ENCODE results near the gene DHRS12. TPM values are rescaled to one million over a fixed set of nuclear protein-coding genes. Genes with fewer than 3 reads are reported as not detected.
"Not testable (repeated sequence)": the region's sequence is repeated elsewhere in the genome, so short reads cannot be mapped to it uniquely, and the experiment has no call there.

DHRS12 gene
- total RNA-seq, 1 experiment from 2014 or later = 2.7 TPM

- DNase-seq (ENCODE audit: low spot score) = no peak
These were observed 23.3 kb upstream of the DHRS12 start for GRCh38 chr13:51827254-51827653.

DNA sequence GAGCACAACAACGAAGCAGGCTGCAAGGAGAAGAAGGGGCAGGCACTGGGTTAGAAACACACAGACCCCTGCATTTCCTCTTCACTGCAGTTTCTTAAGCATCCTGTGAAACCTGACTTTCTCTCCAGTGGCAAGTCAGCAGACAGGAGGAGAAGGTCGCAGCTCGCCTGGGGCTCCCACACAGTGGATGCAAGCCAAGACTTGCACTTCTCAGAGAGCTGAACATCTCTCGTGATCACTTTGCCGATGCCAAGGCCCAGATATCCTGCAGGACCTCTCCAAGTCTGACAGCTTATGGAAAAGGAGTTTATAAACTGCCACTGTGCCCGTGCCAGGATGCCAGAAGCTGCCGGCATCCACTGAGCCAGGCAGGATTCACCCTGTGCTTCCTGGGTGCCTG is 22.6 kb upstream of the DHRS12 start:
- no peak for DNase-seq (ENCODE audit: low spot score)

DNA sequence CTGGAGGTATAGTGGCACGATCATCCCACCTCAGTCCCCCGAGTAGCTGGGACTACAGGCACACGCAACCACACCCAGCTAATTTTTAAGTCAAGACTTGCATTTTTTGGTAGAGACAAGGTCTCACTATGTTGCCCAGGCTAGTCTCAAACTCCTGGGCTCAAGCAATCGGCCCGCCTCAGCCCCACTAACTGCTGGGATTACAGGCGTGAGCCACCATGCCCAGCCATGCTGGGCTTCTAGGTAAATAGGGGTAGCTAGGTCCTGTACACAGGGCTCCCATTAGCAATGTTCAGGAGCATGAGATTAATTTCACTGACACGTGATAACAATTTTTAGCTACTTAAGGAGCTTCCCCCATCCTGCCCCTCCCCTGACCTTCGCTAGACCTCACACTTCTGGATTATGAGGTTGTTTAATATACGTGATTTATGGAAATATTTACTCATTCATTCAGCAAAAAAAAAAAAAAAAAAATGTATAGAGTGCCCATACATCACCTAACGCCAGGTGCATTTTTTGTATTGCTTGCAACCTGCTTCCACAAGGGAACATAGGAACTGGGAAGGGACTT is 21.8 kb upstream of the DHRS12 start:
- DNase-seq (ENCODE audit: low spot score) = no peak

GRCh38 chr13:51825165-51825592 is 21.2 kb upstream of the DHRS12 start:
- no peak for DNase-seq (ENCODE audit: low spot score)

DNA sequence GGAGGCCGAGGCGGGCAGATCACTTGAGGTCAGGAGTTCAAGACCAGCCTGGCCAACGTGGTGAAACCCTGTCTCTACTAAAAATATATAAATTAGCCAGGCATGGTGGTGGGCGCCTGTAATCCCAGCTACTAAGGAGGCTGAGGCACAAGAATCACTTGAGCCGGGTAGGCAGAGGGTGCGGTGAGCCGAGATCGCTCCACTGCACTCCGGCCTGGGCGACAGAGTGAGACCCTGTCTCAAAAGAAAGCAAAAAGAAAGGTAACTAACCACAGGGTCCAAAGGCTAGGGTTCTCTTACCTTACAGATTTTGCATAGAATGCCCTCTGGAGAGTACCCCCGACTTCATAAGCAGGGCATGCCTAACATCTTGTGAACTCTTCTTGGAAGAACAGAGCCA is 20.7 kb upstream of the DHRS12 start:
- DNase-seq (ENCODE audit: low spot score) = not testable (repeated sequence)

DNA sequence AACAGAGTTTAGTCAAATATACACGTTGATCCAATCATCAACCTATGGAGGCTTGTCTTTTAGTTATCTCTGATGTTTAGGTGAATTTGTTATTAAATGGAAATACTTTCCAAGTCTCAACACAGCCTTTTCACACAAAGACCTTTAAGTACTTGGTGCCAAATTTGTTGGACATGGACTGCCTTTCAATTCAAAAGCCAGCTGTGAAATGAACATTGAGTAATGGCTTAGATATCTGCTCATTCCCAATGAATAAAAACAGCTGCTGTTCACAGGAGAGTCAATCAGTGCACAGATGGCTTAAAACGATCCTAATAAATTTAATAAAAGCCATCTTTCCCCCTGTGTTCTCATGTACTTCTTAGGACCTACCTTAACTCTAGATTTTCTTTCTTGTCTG is 19.9 kb upstream of the DHRS12 start:
- DNase-seq (ENCODE audit: low spot score) = no peak

DNA sequence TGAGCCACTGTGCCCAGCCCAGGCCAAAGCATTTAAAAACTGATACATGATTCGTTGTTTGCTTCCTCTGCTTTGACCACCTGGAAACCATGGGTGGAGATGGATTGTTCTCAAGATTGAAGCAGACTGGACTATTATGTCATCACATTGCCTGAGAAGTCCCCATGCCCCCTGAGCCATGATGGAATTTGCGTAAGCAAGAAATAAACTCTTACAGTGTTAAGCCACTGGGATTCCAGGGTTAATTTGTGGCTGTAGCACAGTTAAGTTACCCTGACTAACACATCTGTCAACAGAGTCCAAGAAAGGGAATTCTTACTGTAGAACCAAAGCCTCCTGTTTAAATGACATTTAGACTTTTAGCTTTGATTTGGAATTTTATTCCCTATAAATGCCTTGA is 19.4 kb upstream of the DHRS12 start:
- no peak for DNase-seq (ENCODE audit: low spot score)

- no peak for DNase-seq (ENCODE audit: low spot score)
These were observed 18.3 kb upstream of the DHRS12 start for GRCh38 chr13:51822106-51822815.

GRCh38 chr13:51821606-51822005 is 17.6 kb upstream of the DHRS12 start:
- DNase-seq (ENCODE audit: low spot score) = no peak

GRCh38 chr13:51820016-51820597 is 16.1 kb upstream of the DHRS12 start:
- DNase-seq (ENCODE audit: low spot score) = no peak

- no peak for DNase-seq (ENCODE audit: low spot score)
These were observed 15.6 kb upstream of the DHRS12 start for GRCh38 chr13:51819544-51819943.

DNA sequence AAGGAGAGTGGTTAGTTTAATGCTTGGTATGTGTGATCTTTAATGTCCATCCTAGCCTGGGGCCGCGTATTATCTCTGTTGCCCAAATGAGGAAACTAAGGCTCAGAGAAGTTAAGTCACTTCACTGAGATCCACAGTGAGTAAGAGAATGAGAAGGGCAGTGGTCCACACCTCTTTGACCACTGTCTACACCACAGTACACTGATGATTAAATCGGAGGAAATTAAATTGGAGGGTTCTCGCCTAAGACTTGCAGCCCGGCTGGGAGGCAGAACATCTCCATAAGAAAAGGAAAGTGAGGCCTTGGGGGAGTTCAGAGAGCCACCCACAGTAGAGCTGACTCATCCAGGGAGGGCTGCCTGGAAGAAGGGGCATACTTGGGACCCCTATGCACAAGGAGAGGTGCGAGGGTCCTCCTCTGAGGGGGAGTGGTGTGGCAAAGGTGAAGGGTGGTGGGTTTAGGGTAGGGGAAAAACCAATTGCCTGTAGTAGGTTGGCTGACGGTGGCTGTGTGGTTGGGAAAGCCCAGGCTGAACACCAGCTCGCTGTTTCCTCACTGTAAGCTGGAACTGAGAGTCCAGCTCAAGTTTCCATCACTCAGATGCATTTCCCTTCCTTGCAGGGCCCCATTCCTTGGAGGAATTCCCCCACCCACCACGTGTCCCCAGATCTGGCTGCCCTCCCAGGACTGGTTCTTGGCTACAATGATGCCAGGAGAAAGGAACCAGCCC is 15.0 kb upstream of the DHRS12 start:
- peak; percentile 29 for DNase-seq (ENCODE audit: low spot score)

DNA sequence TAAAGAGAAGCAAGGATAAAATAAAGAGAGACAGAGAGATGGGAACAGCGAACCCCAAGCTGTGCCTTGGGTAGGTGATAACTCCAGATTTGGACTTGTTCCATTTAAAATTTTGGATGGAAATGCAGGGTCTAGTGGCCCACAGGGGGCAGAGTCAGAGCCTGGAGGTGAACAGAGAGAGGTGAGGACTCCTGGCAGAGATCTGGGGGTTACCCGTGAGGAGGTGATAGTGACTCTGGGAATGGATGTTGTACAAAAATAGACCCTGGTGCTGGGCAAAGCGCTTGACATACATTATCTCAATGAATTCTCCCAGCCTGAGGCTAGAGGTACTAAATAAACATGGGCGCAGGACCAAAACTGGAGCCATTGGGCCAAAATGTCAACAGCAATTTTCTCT is 14.3 kb upstream of the DHRS12 start:
- DNase-seq (ENCODE audit: low spot score) = no peak

DNA sequence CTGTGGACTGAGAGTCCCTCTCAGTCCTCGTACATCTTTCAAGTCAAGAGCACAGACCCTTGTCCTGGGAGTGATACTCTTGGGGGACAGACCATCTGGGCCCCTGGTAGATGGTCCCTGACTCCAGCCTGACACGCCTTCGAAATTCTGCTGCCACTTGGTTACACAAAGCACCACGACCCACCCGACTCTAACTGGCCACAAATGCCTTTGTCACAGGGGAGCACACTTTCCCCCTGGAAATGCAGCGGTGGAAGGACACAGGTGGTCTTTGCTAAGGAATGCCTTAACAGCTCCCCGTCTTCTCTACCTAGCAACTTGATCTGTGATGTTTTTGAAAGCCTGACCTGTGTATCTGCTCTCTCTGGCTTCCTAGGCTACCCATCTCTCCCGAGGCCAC is 13.8 kb upstream of the DHRS12 start:
- DNase-seq (ENCODE audit: low spot score) = no peak

DNA sequence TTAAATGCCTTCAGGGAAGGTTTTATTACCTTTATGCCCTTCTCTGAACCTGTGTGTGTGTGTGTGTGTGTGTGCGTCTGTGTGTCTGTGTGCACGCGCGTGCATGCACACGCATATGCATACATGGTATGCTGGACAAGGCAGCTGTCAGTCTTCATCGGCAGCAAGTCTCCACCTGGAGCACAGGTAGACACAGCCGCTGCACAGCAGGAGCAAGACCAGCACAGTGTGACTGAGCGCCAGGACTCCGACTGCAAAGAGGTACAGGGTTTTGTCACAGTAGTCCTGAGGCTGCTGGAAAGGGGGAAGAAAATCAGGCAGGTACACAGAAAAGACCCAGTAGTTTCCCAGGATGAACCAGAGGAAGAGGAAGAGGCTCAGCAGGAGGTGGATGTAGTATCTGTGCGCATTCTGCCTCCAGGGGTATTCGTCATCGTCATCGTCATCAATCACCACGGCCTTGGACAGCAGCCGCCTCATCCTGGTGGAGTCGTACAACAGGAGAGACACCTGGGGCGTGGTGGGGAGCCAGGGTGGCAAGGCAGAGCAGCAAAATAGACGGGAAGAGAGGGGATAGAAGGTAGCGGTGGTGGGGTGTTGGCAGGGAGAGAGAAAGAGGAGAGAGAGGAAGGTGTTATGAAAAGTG is 12.8 kb upstream of the DHRS12 start:
- DNase-seq (ENCODE audit: low spot score) = no peak

GRCh38 chr13:51815848-51816247 is 11.9 kb upstream of the DHRS12 start:
- DNase-seq (ENCODE audit: low spot score) = no peak

DNA sequence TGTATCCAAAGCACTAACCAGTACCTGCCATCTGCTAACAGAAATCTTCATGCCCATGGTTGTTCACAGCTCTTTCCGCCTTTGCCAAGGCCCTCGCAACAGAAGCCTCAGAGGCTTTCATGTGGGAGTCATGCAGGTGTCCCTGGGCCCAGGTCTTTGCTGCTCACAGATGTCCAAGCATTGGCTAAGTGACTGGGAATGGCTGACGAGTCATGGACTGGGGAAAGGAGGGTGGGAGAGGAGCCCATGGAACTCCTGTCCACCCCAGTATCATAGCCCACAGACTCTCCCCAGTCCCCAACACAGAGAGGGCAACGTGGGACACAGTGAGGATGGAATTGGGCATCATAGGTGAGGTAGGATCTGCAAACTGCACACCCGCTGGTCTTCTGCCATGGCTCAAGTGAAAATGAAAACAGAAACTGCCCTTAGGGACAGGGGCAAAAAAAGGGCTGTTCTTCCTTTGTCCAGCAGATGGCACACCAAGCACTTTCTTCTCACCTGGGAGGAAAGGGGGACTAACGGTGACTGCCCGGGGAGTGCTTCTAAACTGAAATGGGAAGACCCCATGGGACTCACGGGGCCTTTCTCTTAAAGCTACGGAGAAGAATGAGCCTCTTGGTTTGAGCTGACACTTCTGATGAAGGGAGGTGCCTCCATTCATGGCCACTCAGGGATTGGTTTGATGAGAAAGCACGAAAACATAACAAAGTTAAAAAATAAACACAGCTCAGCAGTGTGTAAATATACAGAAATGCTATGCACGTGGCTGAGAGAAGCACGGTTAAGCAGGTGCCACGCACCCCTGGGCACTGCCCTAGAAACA is 11.1 kb upstream of the DHRS12 start:
- DNase-seq (ENCODE audit: low spot score) = peak; percentile 36

DNA sequence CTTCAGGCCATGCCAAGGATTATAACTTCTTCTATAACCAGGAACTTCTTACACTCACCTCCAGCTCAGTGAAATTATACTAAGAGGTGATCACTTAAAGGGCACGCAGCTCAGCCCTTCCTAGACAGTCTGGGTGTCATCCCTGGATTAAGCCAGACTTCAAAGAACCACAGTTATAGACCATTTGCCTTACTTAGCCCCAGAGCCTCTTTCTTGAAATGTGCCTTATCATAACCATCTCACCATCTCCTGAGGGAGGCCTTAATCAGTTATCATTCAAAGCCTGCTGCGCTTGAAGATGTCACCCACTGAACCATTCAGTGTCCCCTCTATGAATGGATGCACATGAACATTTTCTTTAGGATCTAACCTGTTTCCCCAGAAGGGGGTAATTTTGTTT is 10.1 kb upstream of the DHRS12 start:
- no peak for DNase-seq (ENCODE audit: low spot score)

DNA sequence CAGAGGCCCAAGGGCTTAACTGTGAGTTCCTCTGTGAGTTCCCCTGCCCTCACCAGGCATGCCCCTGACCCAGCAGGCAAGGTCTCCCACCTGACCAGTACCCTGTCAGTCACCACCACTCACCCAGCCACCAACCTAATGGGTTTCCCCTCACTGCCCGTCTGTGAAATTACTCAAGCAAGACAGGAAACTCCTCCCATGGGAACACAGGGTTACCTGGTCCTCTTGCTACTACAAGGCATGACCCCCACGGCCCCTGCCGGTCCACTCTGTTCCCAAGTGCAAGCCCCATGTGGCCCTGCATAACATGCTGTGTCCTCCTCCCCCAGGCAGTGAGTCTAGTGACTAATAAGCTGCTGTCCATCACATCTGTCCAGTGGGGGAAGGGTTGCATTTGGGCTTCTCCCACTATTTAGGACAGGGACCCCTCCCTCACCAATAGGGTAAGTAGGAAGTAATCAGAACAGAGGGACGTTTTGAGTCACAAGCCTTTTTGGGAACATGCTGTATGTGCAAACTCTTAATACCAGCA is 8.0 kb upstream of the DHRS12 start:
- no peak for DNase-seq (ENCODE audit: low spot score)

- no peak for DNase-seq (ENCODE audit: low spot score)
These were observed 7.1 kb upstream of the DHRS12 start for GRCh38 chr13:51811046-51811445.

GRCh38 chr13:51808811-51809210 is 4.8 kb upstream of the DHRS12 start:
- no peak for DNase-seq (ENCODE audit: low spot score)
